ENCODE measurements around the gene ADAM12. TPM values are rescaled to one million over a fixed set of nuclear protein-coding genes. Genes with fewer than 3 reads are reported as not detected.
"Not testable (repeated sequence)": the region's sequence is repeated elsewhere in the genome, so short reads cannot be mapped to it uniquely, and the experiment has no call there.

Gene ADAM12
- total and polyA plus RNA-seq, 2 donors: 0.96 to 4.6 TPM

DNA sequence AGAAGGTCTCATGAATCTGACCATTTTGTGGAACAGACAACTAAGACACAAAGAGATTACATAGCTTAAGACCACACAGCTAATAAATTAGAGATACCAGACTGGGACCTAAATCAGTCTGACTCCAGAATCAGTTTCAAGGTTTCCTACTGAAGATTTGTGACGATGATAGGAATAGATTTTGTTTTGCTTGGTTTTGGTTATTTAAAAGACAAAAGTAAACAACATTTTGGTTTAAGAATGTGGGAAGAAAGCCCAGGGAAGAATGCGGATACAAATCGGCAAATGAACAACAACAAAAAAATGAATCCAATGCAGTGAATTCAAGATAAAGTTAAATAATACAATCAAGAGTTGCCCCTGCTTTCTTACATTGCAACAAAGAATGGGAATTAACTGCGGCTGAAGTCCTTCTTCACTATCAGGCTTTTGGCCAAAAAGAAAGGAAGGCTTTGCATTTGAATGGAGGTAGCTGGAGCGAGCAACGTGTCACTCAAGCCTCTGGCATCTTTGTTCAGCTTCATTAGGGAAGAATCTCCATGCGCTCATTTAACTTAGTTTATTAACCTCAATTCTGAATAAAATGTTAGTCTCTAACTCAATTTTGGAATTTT lies 210.8 kb downstream of the ADAM12 start:
- Histone ChIP-seq H3K36me3 (ENCODE audit: control insufficient read depth in 2 of 2, insufficient read depth in 2 of 2, low read length in 1 of 2) (no peaks in the 10 kb centered on the region), H3K4me3 (ENCODE audit: low read length in 2 of 2) (no peak overlapping the region), H3K9me3 (ENCODE audit: control insufficient read depth in 2 of 2, insufficient read depth in 1 of 2, low read length in 1 of 2) (no peaks in the 10 kb centered on the region), H3K27ac (ENCODE audit: low read depth in 1 of 2, low read length in 1 of 2) (no peak overlapping the region), H3K4me1 (ENCODE audit: control insufficient read depth in 2 of 2, insufficient read depth in 2 of 2, low read length in 2 of 2) (no peaks in the 10 kb centered on the region), H3K27me3 (ENCODE audit: control insufficient read depth in 2 of 2, insufficient read depth in 1 of 2, low read length in 1 of 2) (no peaks in the 10 kb centered on the region)
- 90% methylated on average over 7 of the region's 7 CpGs for WGBS
- DNase-seq (ENCODE audit: low read depth in 6 of 9, low spot score in 9 of 9): no peak

DNA sequence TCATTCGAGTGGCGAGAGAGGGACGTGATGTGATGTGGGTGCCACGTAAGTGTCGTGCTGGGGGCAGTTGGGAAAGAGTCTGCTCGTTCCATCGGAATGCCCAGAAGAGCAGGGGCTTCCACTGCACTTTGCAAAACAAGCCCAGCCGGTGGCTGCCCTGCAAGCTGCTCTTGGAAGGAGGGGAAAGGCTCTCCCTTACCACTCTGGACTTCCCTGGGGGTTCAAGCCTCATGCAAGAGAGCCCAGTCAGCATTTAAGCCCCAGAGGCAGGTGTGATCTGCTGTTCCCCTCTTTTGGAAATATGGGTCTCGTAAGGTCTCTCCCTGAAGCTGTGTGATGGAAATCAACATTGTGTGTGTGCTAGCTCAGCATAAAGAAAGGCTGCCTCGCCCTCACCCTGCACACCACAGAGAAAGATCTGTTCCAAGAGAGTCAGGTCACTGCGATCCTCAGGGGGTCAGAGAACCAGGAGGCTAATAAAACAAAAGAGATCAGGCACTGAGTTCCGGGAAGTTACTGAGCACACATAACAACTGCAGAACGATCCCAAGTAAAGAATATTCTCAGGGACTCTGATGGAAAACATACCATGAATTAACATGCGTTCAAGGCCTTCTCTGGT lies 212.5 kb downstream of the ADAM12 start:
- WGBS: 90% methylated on average over 14 of the region's 14 CpGs
- Histone ChIP-seq H3K27me3 (ENCODE audit: control insufficient read depth in 2 of 2, insufficient read depth in 1 of 2, low read length in 1 of 2) (no peaks in the 10 kb centered on the region), H3K27ac (ENCODE audit: low read depth in 1 of 2, low read length in 1 of 2) (no peak overlapping the region), H3K9me3 (ENCODE audit: control insufficient read depth in 2 of 2, insufficient read depth in 1 of 2, low read length in 1 of 2) (no peaks in the 10 kb centered on the region), H3K36me3 (ENCODE audit: control insufficient read depth in 2 of 2, insufficient read depth in 2 of 2, low read length in 1 of 2) (no peaks in the 10 kb centered on the region), H3K4me1 (ENCODE audit: control insufficient read depth in 2 of 2, insufficient read depth in 2 of 2, low read length in 2 of 2) (no peaks in the 10 kb centered on the region), H3K4me3 (ENCODE audit: low read length in 2 of 2) (no peak overlapping the region)
- DNase-seq (ENCODE audit: low read depth in 6 of 9, low spot score in 9 of 9): no peak

DNA sequence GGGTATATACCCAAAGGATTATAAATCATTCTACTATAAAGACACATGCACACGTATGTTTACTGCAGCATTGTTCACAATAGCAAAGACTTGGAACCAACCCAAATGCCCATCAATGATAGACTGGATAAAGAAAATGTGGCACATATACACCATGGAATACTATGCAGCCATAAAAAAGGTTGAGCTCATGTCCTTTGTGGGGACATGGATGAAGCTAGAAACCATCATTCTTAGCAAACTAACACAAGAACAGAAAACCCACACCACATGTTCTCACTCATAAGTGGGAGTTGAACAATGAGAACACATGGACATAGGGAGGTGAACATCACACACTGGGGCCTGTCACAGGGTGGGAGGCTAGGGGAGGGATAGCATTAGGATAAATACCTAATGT lies 215.5 kb downstream of the ADAM12 start:
- not testable (repeated sequence) for H3K9me3 ChIP-seq (ENCODE audit: control insufficient read depth in 2 of 2, insufficient read depth in 1 of 2, low read length in 1 of 2); H3K4me3 ChIP-seq (ENCODE audit: low read length in 2 of 2); H3K36me3 ChIP-seq (ENCODE audit: control insufficient read depth in 2 of 2, insufficient read depth in 2 of 2, low read length in 1 of 2); H3K4me1 ChIP-seq (ENCODE audit: control insufficient read depth in 2 of 2, insufficient read depth in 2 of 2, low read length in 2 of 2); H3K27me3 ChIP-seq (ENCODE audit: control insufficient read depth in 2 of 2, insufficient read depth in 1 of 2, low read length in 1 of 2); H3K27ac ChIP-seq (ENCODE audit: low read depth in 1 of 2, low read length in 1 of 2); DNase-seq (ENCODE audit: low read depth in 6 of 9, low spot score in 9 of 9)
- WGBS: no CpG with 5 or more reads among the region's 1 CpG

DNA sequence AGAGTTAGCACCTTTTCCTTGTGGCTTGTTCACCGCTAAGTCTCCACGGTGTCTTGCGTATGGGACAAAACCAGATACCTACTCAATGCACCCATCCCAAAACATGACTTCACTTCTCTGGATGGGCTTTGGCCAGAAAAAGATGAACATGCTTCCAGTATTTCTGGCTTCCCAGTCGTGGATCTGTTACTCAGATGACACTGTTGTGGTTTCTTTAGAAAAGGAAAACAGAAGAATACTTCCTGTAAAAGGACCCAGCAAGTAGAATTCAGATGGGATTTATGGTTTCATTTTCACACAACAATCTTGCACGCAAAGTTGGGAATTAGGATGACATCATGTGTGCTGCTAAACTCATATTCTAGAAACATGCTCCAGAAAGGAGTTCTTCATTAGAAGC lies 216.7 kb downstream of the ADAM12 start:
- peak in 1 of 9 donors; percentile 6 for DNase-seq (ENCODE audit: low read depth in 6 of 9, low spot score in 9 of 9)
- H3K9me3 ChIP-seq (ENCODE audit: control insufficient read depth in 2 of 2, insufficient read depth in 1 of 2, low read length in 1 of 2): no peaks in the 10 kb centered on the region
- H3K27me3 ChIP-seq (ENCODE audit: control insufficient read depth in 2 of 2, insufficient read depth in 1 of 2, low read length in 1 of 2): no peaks in the 10 kb centered on the region
- no peak overlapping the region for H3K4me3 ChIP-seq (ENCODE audit: low read length in 2 of 2)
- H3K4me1 ChIP-seq (ENCODE audit: control insufficient read depth in 2 of 2, insufficient read depth in 2 of 2, low read length in 2 of 2): no peaks in the 10 kb centered on the region
- WGBS: 80% methylated on average over 5 of the region's 5 CpGs
- H3K27ac ChIP-seq (ENCODE audit: low read depth in 1 of 2, low read length in 1 of 2): peak overlapping the region in 1 of 2 donors; percentile 14
- no peaks in the 10 kb centered on the region for H3K36me3 ChIP-seq (ENCODE audit: control insufficient read depth in 2 of 2, insufficient read depth in 2 of 2, low read length in 1 of 2)

DNA sequence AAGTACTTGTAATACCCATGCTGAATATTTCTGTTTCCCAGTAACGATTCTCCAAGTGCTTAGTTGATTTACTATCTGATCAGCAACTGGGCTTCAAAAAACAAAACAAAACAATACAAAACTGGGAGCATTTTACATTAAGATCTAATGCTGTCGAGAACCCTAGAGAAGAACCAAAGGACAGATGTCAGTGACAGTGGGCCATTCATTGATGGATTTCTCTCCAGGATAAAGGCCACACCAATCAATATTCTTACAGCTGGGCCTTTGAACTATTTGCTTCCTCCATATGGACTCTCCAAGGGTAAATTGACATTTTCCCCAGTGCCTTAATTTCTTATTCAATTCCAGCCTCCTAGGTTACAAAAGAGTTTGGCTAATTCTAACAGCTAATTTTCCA lies 217.5 kb downstream of the ADAM12 start:
- no peak overlapping the region for H3K27ac ChIP-seq (ENCODE audit: low read depth in 1 of 2, low read length in 1 of 2)
- WGBS: 93% methylated on average over 2 of the region's 2 CpGs
- no peak overlapping the region for H3K4me3 ChIP-seq (ENCODE audit: low read length in 2 of 2)
- no peaks in the 10 kb centered on the region for H3K4me1 ChIP-seq (ENCODE audit: control insufficient read depth in 2 of 2, insufficient read depth in 2 of 2, low read length in 2 of 2)
- H3K36me3 ChIP-seq (ENCODE audit: control insufficient read depth in 2 of 2, insufficient read depth in 2 of 2, low read length in 1 of 2): no peaks in the 10 kb centered on the region
- DNase-seq (ENCODE audit: low read depth in 6 of 9, low spot score in 9 of 9): no peak
- no peaks in the 10 kb centered on the region for H3K9me3 ChIP-seq (ENCODE audit: control insufficient read depth in 2 of 2, insufficient read depth in 1 of 2, low read length in 1 of 2)
- H3K27me3 ChIP-seq (ENCODE audit: control insufficient read depth in 2 of 2, insufficient read depth in 1 of 2, low read length in 1 of 2): no peaks in the 10 kb centered on the region

DNA sequence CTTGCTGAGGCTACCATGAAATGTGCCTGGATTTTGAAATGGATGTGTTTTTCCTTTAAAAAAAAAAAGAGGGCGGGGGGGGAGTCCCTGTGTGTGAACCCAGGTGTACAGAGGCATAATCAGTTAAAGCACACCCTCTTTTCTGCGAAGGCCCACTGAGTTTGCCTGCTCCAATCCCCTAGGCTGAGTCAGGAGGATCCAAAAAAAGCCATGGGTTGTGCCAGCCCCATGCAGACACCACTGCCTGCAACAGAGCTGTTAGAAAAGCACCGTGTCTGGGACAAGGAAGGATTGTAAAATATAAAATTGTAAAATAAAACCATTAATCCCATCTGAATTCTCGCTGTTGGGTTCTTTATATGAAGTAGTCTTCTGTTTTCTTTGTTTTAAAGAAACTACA lies 217.9 kb downstream of the ADAM12 start:
- DNase-seq (ENCODE audit: low read depth in 6 of 9, low spot score in 9 of 9): no peak
- no peaks in the 10 kb centered on the region for H3K27me3 ChIP-seq (ENCODE audit: control insufficient read depth in 2 of 2, insufficient read depth in 1 of 2, low read length in 1 of 2)
- no peaks in the 10 kb centered on the region for H3K4me1 ChIP-seq (ENCODE audit: control insufficient read depth in 2 of 2, insufficient read depth in 2 of 2, low read length in 2 of 2)
- H3K27ac ChIP-seq (ENCODE audit: low read depth in 1 of 2, low read length in 1 of 2): no peak overlapping the region
- WGBS: 89% methylated on average over 4 of the region's 4 CpGs
- H3K9me3 ChIP-seq (ENCODE audit: control insufficient read depth in 2 of 2, insufficient read depth in 1 of 2, low read length in 1 of 2): no peaks in the 10 kb centered on the region
- no peak overlapping the region for H3K4me3 ChIP-seq (ENCODE audit: low read length in 2 of 2)
- no peaks in the 10 kb centered on the region for H3K36me3 ChIP-seq (ENCODE audit: control insufficient read depth in 2 of 2, insufficient read depth in 2 of 2, low read length in 1 of 2)

DNA sequence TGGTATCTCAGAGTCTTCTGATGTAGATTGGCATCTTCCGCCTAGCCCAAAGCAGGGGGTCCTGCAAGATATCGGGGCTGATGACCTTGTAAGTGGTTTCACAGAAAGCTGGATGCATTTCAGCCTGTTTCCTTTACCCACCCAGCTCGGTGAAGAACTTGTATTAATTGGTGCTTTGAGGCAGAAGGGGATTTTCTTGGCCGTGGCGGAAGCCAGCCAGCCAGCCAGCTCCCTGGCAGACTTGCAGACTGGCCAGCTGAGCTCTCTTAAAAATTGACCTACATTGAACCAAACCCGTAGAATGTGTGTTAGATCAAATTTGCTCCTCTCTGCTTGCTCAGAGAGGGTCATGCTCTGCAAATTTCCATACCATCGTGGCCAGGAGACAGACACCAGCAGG lies 218.4 kb downstream of the ADAM12 start:
- no peak overlapping the region for H3K4me3 ChIP-seq (ENCODE audit: low read length in 2 of 2)
- H3K27ac ChIP-seq (ENCODE audit: low read depth in 1 of 2, low read length in 1 of 2): no peak overlapping the region
- H3K27me3 ChIP-seq (ENCODE audit: control insufficient read depth in 2 of 2, insufficient read depth in 1 of 2, low read length in 1 of 2): no peaks in the 10 kb centered on the region
- WGBS: 87% methylated on average over 7 of the region's 7 CpGs
- H3K4me1 ChIP-seq (ENCODE audit: control insufficient read depth in 2 of 2, insufficient read depth in 2 of 2, low read length in 2 of 2): no peaks in the 10 kb centered on the region
- no peaks in the 10 kb centered on the region for H3K9me3 ChIP-seq (ENCODE audit: control insufficient read depth in 2 of 2, insufficient read depth in 1 of 2, low read length in 1 of 2)
- DNase-seq (ENCODE audit: low read depth in 6 of 9, low spot score in 9 of 9): no peak
- H3K36me3 ChIP-seq (ENCODE audit: control insufficient read depth in 2 of 2, insufficient read depth in 2 of 2, low read length in 1 of 2): no peaks in the 10 kb centered on the region

DNA sequence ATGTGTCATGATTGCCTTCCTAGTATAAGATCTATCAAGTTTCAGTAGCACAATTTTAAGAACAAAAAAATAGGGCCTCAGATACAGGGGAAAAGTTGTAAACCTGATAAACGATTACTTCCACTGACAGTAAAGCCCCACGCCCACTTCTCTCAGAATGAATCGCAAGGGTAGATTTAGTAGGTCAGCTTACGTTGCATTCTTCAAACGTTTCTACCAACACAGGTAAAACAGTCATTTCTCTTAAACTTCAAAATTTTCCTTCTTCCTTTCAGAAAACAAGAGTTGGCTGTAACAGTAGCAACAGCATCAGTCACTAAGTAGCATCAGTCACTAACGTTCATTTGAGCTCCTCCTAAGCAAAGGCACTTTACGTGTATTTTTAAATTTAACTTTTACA lies 221.5 kb downstream of the ADAM12 start:
- Histone ChIP-seq H3K27me3 (ENCODE audit: control insufficient read depth in 2 of 2, insufficient read depth in 1 of 2, low read length in 1 of 2) (no peaks in the 10 kb centered on the region), H3K27ac (ENCODE audit: low read depth in 1 of 2, low read length in 1 of 2) (no peak overlapping the region), H3K36me3 (ENCODE audit: control insufficient read depth in 2 of 2, insufficient read depth in 2 of 2, low read length in 1 of 2) (no peaks in the 10 kb centered on the region), H3K9me3 (ENCODE audit: control insufficient read depth in 2 of 2, insufficient read depth in 1 of 2, low read length in 1 of 2) (no peaks in the 10 kb centered on the region), H3K4me1 (ENCODE audit: control insufficient read depth in 2 of 2, insufficient read depth in 2 of 2, low read length in 2 of 2) (no peaks in the 10 kb centered on the region), H3K4me3 (ENCODE audit: low read length in 2 of 2) (no peak overlapping the region)
- DNase-seq (ENCODE audit: low read depth in 6 of 9, low spot score in 9 of 9): no peak
- WGBS: 91% methylated on average over 7 of the region's 7 CpGs

DNA sequence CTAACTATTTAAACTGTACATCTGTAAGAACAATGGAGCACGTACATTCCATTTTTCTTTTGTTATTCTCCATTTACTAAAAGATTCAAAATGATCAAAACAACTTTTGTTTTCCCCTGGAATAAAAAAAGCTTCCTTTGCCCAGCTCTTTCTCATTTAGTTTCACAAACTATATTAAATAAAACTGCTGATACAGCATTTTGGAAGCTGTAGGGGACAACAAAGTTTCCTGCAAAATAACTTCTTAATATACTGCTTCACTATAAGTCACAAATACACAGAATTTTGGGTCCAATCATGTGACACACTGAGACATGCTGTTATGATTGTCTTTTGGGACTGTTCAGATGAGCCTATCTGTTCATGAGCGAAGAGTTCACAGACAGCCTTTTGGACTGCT lies 222.4 kb downstream of the ADAM12 start:
- H3K4me1 ChIP-seq (ENCODE audit: control insufficient read depth in 2 of 2, insufficient read depth in 2 of 2, low read length in 2 of 2): no peaks in the 10 kb centered on the region
- H3K4me3 ChIP-seq (ENCODE audit: low read length in 2 of 2): no peak overlapping the region
- H3K36me3 ChIP-seq (ENCODE audit: control insufficient read depth in 2 of 2, insufficient read depth in 2 of 2, low read length in 1 of 2): no peaks in the 10 kb centered on the region
- H3K27ac ChIP-seq (ENCODE audit: low read depth in 1 of 2, low read length in 1 of 2): no peak overlapping the region
- H3K27me3 ChIP-seq (ENCODE audit: control insufficient read depth in 2 of 2, insufficient read depth in 1 of 2, low read length in 1 of 2): no peaks in the 10 kb centered on the region
- WGBS: 96% methylated on average over 2 of the region's 2 CpGs
- DNase-seq (ENCODE audit: low read depth in 6 of 9, low spot score in 9 of 9): no peak
- no peaks in the 10 kb centered on the region for H3K9me3 ChIP-seq (ENCODE audit: control insufficient read depth in 2 of 2, insufficient read depth in 1 of 2, low read length in 1 of 2)

Data from thymus (tissue), 11 donors.